GM23338 (cell line): Measurements from ENCODE around the gene GPSM1. TPM values are rescaled to one million over a fixed set of nuclear protein-coding genes. Genes with fewer than 3 reads are reported as not detected.

ENCODE experiments used
- ATAC-seq: fragments of 200-7000 bp; cut with Tn5 transposase; 3 replicates; pipeline ENCODE4 v1.9.1; 2020
- DNase-seq: peaks from one replicate; pipeline ENCODE4 v3.0.0-alpha.2; 2015; ENCODE audit warnings: low spot score
- H2AFZ ChIP-seq: fragments of 200-600 bp; sonication (generic); 2 replicates; pipeline ENCODE4 v1.8.0; 2016; ENCODE audit warnings: antibody characterized with exemption, mild to moderate bottlenecking, moderate library complexity
- H3F3A ChIP-seq: fragments of 200-600 bp; sonication (generic); replicated peaks from 2 replicates; pipeline ENCODE4 v1.8.0; 2017; ENCODE audit warnings: antibody characterized with exemption, mixed run types, low read depth
- H3K27ac ChIP-seq: fragments of 200-600 bp; sonication (generic); 2 replicates; pipeline ENCODE4 v1.6.1; 2016; ENCODE audit warnings: low read depth
- H3K27me3 ChIP-seq: fragments of 200-600 bp; sonication (generic); 2 replicates; pipeline ENCODE4 v1.8.0; 2016; ENCODE audit warnings: mild to moderate bottlenecking, mixed run types, moderate library complexity; ENCODE audit not compliant: insufficient read depth
- H3K36me3 ChIP-seq: fragments of 200-600 bp; sonication (generic); 2 replicates; pipeline ENCODE4 v1.8.0; 2016; ENCODE audit warnings: mild to moderate bottlenecking; ENCODE audit not compliant: insufficient read depth
- H3K4me1 ChIP-seq: fragments of 200-600 bp; sonication (generic); 2 replicates; pipeline ENCODE4 v1.8.0; 2016; ENCODE audit warnings: mild to moderate bottlenecking, moderate library complexity; ENCODE audit not compliant: insufficient read depth
- H3K4me2 ChIP-seq: fragments of 200-600 bp; sonication (generic); 2 replicates; pipeline ENCODE4 v1.7.1; 2017; ENCODE audit warnings: mixed run types
- H3K4me3 ChIP-seq: fragments of 200-600 bp; sonication (generic); 2 replicates; pipeline ENCODE4 v1.6.1; 2016; ENCODE audit warnings: mixed run types
- H3K79me2 ChIP-seq: fragments of 200-600 bp; sonication (generic); replicated peaks from 2 replicates; pipeline ENCODE4 v1.8.0; 2017; ENCODE audit warnings: mild to moderate bottlenecking; ENCODE audit not compliant: insufficient read depth
- H3K9me2 ChIP-seq: fragments of 200-600 bp; sonication (generic); 2 replicates; pipeline ENCODE4 v1.8.0; 2017; ENCODE audit not compliant: insufficient read depth
- H4K20me1 ChIP-seq: fragments of 200-600 bp; sonication (generic); replicated peaks from 2 replicates; pipeline ENCODE4 v1.8.0; 2017; ENCODE audit warnings: mild to moderate bottlenecking; ENCODE audit not compliant: insufficient read depth
- H3K27ac Mint-ChIP-seq: 2 replicates; pipeline ENCODE4 v1.8.0; 2020; ENCODE audit warnings: inconsistent platforms, mild to moderate bottlenecking, moderate library complexity, mixed read lengths
- H3K27me3 Mint-ChIP-seq: 3 replicates; pipeline ENCODE4 v1.8.0; 2022; ENCODE audit warnings: low read depth, mild to moderate bottlenecking, moderate library complexity, mixed read lengths, inconsistent platforms; ENCODE audit not compliant: insufficient read depth, poor library complexity
- H3K36me3 Mint-ChIP-seq: 3 replicates; pipeline ENCODE4 v1.8.0; 2021; ENCODE audit warnings: low read depth, mild to moderate bottlenecking, inconsistent platforms, moderate library complexity, mixed read lengths
- H3K4me1 Mint-ChIP-seq: 3 replicates; pipeline ENCODE4 v1.8.0; 2020; ENCODE audit warnings: mild to moderate bottlenecking, inconsistent platforms, mixed read lengths
- H3K4me3 Mint-ChIP-seq: 3 replicates; pipeline ENCODE4 v1.8.0; 2021; ENCODE audit warnings: moderate library complexity, mild to moderate bottlenecking, inconsistent platforms, mixed read lengths
- H3K9me3 Mint-ChIP-seq: 3 replicates; pipeline ENCODE4 v1.8.0; 2020; ENCODE audit warnings: moderate library complexity, mild to moderate bottlenecking, inconsistent platforms, mixed read lengths
- CREB1 ChIP-seq: fragments of 250-450 bp; sonication (Bioruptor Pico); IDR thresholded peaks from 2 replicates; pipeline ENCODE4 v1.5.0; 2020; ENCODE audit warnings: low read depth, mild to moderate bottlenecking, moderate library complexity
- EZH2 ChIP-seq: fragments of 200-600 bp; sonication (generic); IDR thresholded peaks from one replicate; pipeline ENCODE4 v1.8.0; 2017; ENCODE audit warnings: antibody characterized with exemption, mild to moderate bottlenecking, low read depth; ENCODE audit not compliant: unreplicated experiment
- EZH2phosphoT487 ChIP-seq: fragments of 200-600 bp; sonication (generic); IDR thresholded peaks from one replicate; pipeline ENCODE4 v1.8.1; 2018; ENCODE audit warnings: antibody characterized with exemption; ENCODE audit not compliant: unreplicated experiment
- JUNB ChIP-seq: IDR thresholded peaks from one replicate; pipeline ENCODE4 v1.6.1; 2016; ENCODE audit warnings: antibody characterized with exemption; ENCODE audit not compliant: unreplicated experiment
- NANOG ChIP-seq: IDR thresholded peaks from 2 replicates; pipeline ENCODE4 v1.6.1; 2016; ENCODE audit warnings: antibody characterized with exemption, borderline replicate concordance
- POLR2AphosphoS5 ChIP-seq: IDR thresholded peaks from 2 replicates; pipeline ENCODE4 v1.6.1; 2016; ENCODE audit warnings: antibody characterized with exemption, low read depth
- ZNF331 ChIP-seq: fragments of 250-450 bp; sonication (Bioruptor Pico); IDR thresholded peaks from 2 replicates; pipeline ENCODE4 v1.5.0; 2020; ENCODE audit warnings: low read depth, mild to moderate bottlenecking, moderate library complexity
- polyA plus RNA-seq: library from polyadenylated mRNA; unstranded; fragments of >200 nt; fragmentation: Nextera tagmentation; extraction: Ambion mirVana; gene quantifications from 2 replicates; pipeline ENCODE4 v1.2.1, GENCODE V29; 2016
- total RNA-seq: library from RNA; depleted of rRNA; stranded (reverse); fragments of >200 nt; shearing (Covaris generic); gene quantifications from 2 replicates; pipeline ENCODE4 v1.2.3, GENCODE V29; 2014
- TF ChIP-seq, protein P1 (sequence below): IDR thresholded peaks from one replicate; pipeline ENCODE4 v1.6.1; 2018; ENCODE audit warnings: antibody characterized with exemption; ENCODE audit not compliant: unreplicated experiment
- TF ChIP-seq, protein P2 (sequence below): IDR thresholded peaks from 2 replicates; pipeline ENCODE4 v1.6.1; 2016; ENCODE audit warnings: antibody characterized with exemption
- TF ChIP-seq, protein P3 (sequence below), 2 experiments: fragments of 200-600 bp in 1 of 2; sonication (generic) in 1 of 2; conservative IDR thresholded peaks; 2 replicates each; pipeline versions ENCODE4 v1.5.1 to v1.6.1; 2016 to 2017; ENCODE audit warnings: antibody characterized with exemption in 2 of 2, low read depth in 2 of 2, mild to moderate bottlenecking in 2 of 2, moderate library complexity in 1 of 2

The GPSM1 gene
- total and polyA plus RNA-seq, 2 experiments from 2014 or later = 4.8 to 23.2 TPM

DNA sequence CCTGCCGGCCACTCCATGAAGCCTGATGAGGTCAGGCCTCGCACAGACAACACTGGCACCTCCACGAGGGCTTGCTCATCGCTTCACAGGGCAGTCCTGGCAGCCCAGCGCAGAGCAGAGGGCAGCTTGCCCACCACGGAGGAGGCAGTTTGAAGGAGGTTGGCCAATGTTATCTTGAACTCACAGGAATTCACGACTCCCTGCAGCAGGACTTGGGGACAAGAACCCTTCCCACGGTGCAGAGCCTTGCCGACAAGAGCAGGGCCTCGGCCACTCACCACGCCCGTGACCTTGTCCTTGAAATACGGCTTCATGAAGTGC is 67.6 kb downstream of the GPSM1 start (continued):
- TF ChIP-seq, protein P1, sequence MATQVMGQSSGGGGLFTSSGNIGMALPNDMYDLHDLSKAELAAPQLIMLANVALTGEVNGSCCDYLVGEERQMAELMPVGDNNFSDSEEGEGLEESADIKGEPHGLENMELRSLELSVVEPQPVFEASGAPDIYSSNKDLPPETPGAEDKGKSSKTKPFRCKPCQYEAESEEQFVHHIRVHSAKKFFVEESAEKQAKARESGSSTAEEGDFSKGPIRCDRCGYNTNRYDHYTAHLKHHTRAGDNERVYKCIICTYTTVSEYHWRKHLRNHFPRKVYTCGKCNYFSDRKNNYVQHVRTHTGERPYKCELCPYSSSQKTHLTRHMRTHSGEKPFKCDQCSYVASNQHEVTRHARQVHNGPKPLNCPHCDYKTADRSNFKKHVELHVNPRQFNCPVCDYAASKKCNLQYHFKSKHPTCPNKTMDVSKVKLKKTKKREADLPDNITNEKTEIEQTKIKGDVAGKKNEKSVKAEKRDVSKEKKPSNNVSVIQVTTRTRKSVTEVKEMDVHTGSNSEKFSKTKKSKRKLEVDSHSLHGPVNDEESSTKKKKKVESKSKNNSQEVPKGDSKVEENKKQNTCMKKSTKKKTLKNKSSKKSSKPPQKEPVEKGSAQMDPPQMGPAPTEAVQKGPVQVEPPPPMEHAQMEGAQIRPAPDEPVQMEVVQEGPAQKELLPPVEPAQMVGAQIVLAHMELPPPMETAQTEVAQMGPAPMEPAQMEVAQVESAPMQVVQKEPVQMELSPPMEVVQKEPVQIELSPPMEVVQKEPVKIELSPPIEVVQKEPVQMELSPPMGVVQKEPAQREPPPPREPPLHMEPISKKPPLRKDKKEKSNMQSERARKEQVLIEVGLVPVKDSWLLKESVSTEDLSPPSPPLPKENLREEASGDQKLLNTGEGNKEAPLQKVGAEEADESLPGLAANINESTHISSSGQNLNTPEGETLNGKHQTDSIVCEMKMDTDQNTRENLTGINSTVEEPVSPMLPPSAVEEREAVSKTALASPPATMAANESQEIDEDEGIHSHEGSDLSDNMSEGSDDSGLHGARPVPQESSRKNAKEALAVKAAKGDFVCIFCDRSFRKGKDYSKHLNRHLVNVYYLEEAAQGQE = no peak
- TF ChIP-seq NANOG = no peak
- no peak for TF ChIP-seq EZH2
- no peak for TF ChIP-seq CREB1 (CRISPR knock-in tag)
- no peak for TF ChIP-seq JUNB
- TF ChIP-seq EZH2phosphoT487 = no peak

DNA sequence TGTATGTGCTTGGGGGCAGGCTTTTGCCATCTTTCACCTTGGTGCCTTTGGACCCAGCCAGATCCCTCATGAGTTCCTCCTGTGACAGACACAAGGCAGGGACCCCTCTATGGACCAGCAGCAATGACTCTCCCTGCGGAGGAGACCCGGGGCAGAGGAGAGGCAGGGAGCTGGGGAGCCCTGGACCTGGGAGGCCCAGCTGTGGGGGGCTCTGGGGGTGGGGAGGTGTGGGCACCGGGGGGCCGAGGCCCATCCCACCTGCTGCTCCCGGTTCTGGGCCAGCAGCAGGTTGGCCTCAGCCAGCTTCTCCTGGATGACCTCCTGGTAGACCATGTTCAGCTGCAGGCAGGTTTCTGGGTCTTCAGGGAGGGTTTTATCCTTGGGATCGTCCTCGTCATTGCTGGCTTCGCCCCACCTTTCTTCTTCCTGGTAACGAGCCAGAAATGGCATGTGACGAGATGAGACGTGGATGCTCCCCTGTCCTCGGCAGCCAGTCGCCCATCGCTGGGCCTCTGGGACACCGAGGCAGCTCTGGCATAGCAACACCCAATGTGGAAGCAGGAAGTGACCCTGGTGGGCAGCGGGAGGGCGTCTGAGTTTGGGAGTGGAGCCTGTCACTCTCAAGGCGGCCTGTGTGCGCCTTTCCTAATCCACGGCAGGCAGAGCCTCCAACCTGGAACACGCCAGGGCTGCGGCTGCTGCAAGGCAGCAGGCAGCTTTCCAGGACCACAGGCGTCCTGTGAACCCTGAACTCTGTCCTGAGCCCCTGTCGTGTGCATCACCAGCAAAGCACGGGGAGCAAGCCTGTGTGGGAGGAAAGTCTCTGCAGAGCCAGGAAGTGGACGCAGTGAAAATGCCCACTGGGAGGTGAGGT is 68.2 kb downstream of the GPSM1 start:
- H3K27me3 ChIP-seq = no peaks in the 10 kb centered on the region
- H3K79me2 ChIP-seq = peaks cover 32% of the 10 kb centered on the region
- no peak overlapping the region for H3K4me3 ChIP-seq
- peaks cover 17% of the 10 kb centered on the region for H3K36me3 ChIP-seq
- H2AFZ ChIP-seq = no peak overlapping the region
- peaks cover 5% of the 10 kb centered on the region for H3F3A ChIP-seq
- ATAC-seq (no peak), DNase-seq (no peak)
- peaks cover 62% of the 10 kb centered on the region for H3K36me3 Mint-ChIP-seq
- H3K4me1 ChIP-seq = peaks cover 3% of the 10 kb centered on the region; the same call in 1 of the 2 replicates
- no peak overlapping the region for H3K4me3 Mint-ChIP-seq
- peaks cover 12% of the 10 kb centered on the region for H4K20me1 ChIP-seq
- TF ChIP-seq ZNF331 (no peak), POLR2AphosphoS5 (no peak), CREB1 (CRISPR knock-in tag) (no peak), EZH2phosphoT487 (no peak)
- TF ChIP-seq, protein P1 = no peak
- TF ChIP-seq, protein P2, sequence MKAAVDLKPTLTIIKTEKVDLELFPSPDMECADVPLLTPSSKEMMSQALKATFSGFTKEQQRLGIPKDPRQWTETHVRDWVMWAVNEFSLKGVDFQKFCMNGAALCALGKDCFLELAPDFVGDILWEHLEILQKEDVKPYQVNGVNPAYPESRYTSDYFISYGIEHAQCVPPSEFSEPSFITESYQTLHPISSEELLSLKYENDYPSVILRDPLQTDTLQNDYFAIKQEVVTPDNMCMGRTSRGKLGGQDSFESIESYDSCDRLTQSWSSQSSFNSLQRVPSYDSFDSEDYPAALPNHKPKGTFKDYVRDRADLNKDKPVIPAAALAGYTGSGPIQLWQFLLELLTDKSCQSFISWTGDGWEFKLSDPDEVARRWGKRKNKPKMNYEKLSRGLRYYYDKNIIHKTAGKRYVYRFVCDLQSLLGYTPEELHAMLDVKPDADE = no peak
- TF ChIP-seq, protein P3, sequence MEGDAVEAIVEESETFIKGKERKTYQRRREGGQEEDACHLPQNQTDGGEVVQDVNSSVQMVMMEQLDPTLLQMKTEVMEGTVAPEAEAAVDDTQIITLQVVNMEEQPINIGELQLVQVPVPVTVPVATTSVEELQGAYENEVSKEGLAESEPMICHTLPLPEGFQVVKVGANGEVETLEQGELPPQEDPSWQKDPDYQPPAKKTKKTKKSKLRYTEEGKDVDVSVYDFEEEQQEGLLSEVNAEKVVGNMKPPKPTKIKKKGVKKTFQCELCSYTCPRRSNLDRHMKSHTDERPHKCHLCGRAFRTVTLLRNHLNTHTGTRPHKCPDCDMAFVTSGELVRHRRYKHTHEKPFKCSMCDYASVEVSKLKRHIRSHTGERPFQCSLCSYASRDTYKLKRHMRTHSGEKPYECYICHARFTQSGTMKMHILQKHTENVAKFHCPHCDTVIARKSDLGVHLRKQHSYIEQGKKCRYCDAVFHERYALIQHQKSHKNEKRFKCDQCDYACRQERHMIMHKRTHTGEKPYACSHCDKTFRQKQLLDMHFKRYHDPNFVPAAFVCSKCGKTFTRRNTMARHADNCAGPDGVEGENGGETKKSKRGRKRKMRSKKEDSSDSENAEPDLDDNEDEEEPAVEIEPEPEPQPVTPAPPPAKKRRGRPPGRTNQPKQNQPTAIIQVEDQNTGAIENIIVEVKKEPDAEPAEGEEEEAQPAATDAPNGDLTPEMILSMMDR (conservative IDR thresholded peaks at IDR 0.05; ENCODE audit: low read depth in 2 of 2) = no peak
- no peaks in the 10 kb centered on the region for H3K9me3 Mint-ChIP-seq
- H3K27ac ChIP-seq = no peak overlapping the region
- no peaks in the 10 kb centered on the region for H3K9me2 ChIP-seq
- no peak overlapping the region; the same call in 1 of the 2 replicates for H3K27ac Mint-ChIP-seq
- H3K4me2 ChIP-seq = no peak overlapping the region
- peaks cover 12% of the 10 kb centered on the region for H3K27me3 Mint-ChIP-seq
- H3K4me1 Mint-ChIP-seq = peaks cover 9% of the 10 kb centered on the region
